H1 (cell line): ENCODE measurements around the gene SNCAIP. TPM values are rescaled to one million over a fixed set of nuclear protein-coding genes. Genes with fewer than 3 reads are reported as not detected.

Experiments
- CBX5 ChIP-seq: fragments of 300-800, 300-1000 bp; sonication (generic); IDR thresholded peaks from 2 replicates; pipeline ENCODE4 v1.7.1; 2016; ENCODE audit warnings: antibody characterized with exemption, low read length, low read depth
- CHD7 ChIP-seq: fragments of 300-600 bp; sonication (generic); IDR thresholded peaks from 2 replicates; pipeline ENCODE4 v1.7.1; 2012; ENCODE audit warnings: low read length, moderate library complexity, mild to moderate bottlenecking, inconsistent platforms; ENCODE audit not compliant: insufficient replicate concordance
- EGR1 ChIP-seq: IDR thresholded peaks from 2 replicates; pipeline ENCODE4 v1.6.1; 2011; ENCODE audit warnings: low read depth, low read length, borderline replicate concordance
- FOSL1 ChIP-seq: IDR thresholded peaks from 2 replicates; pipeline ENCODE4 v1.6.1; 2011; ENCODE audit warnings: mild to moderate bottlenecking, low read depth, low read length, moderate library complexity; ENCODE audit not compliant: insufficient read depth
- KDM1A ChIP-seq: fragments of 200-600, 300-600 bp; sonication (generic); IDR thresholded peaks from 2 replicates; pipeline ENCODE4 v1.7.1; 2016; ENCODE audit warnings: mild to moderate bottlenecking, low read length, borderline replicate concordance
- SIX5 ChIP-seq: IDR thresholded peaks from 2 replicates; pipeline ENCODE4 v1.6.1; 2011; ENCODE audit warnings: mild to moderate bottlenecking, low read depth, low read length
- polyA plus RNA-seq, 7 experiments: library from polyadenylated mRNA; depleted of rRNA in 3 of 7; stranded (reverse) in 5 of 7; unstranded in 2 of 7; fragments of >200 nt in 5 of 7; fragments of 200-250 nt in 2 of 7; gene quantifications; 1 replicate in 5 of 7; 2 replicates in 1 of 7; 4 replicates in 1 of 7; pipeline versions ENCODE4 v1.2.1 to v1.2.3, GENCODE V29; 2011 to 2013; ENCODE audit warnings: missing spikeins in 2 of 7, mixed read lengths in 2 of 7
- total RNA-seq: library from RNA; stranded (reverse); fragmentation: NEBNext Ultra II Directional; extraction: Animal tissue kit (Norgen Biotek cat#: 25700); gene quantifications from 2 replicates; pipeline ENCODE4 v1.2.1, GENCODE V29; 2021

Gene SNCAIP
- total and polyA plus RNA-seq, 2 of the 8 experiments (the other 6 are each of a cell fraction or from before 2014, with no cell fraction given) = 3.9 to 9.0 TPM

GRCh38 chr5:122342256-122342655, 30.2 kb downstream of the SNCAIP start (continued):
- TF ChIP-seq CHD7 (no peak), EGR1 (no peak), KDM1A (no peak), CBX5 (no peak), FOSL1 (no peak), SIX5 (no peak)
